Left colon (tissue), 2 donors: Measurements from ENCODE around the gene TLCD2. TPM values are rescaled to one million over a fixed set of nuclear protein-coding genes. Genes with fewer than 3 reads are reported as not detected.
A peak's percentile ranks its signal among the peaks of the same experiment; 100 is the strongest.

Source experiments
- ATAC-seq: fragments of 200-7000 bp; cut with Tn5 transposase; one replicate; pipeline ENCODE4 v1.9.1; 2020; ENCODE audit warnings: mild to moderate bottlenecking, moderate library complexity
- DNase-seq, 2 donors: peaks; one replicate each; pipeline ENCODE4 v3.0.0-alpha.2; 2020
- intact Hi-C, 2 donors: fragments of 100-400 bp; cut with DNase I in 1 of 2; cut with micrococcal nuclease in 1 of 2; formaldehyde crosslinking; loops; one replicate each; pipeline versions ENCODE4 v1.11.2 to v1.14.0; 2022; cut with DNase I, micrococcal nuclease
- total RNA-seq, 2 donors: library from RNA; stranded (reverse); fragmentation: NEBNext Ultra II Directional; extraction: Animal tissue kit (Norgen Biotek cat#: 25700); gene quantifications; one replicate each; pipeline ENCODE4 v1.2.1, GENCODE V29; 2021
- donor health status: DM: no; HTN: no; CAD: no.
- donor health status: DM: yes; HTN: yes; CAD: no.

The TLCD2 gene
- total RNA-seq, 2 donors from 2014 or later, result 33.1 to 50.7 TPM

DNA sequence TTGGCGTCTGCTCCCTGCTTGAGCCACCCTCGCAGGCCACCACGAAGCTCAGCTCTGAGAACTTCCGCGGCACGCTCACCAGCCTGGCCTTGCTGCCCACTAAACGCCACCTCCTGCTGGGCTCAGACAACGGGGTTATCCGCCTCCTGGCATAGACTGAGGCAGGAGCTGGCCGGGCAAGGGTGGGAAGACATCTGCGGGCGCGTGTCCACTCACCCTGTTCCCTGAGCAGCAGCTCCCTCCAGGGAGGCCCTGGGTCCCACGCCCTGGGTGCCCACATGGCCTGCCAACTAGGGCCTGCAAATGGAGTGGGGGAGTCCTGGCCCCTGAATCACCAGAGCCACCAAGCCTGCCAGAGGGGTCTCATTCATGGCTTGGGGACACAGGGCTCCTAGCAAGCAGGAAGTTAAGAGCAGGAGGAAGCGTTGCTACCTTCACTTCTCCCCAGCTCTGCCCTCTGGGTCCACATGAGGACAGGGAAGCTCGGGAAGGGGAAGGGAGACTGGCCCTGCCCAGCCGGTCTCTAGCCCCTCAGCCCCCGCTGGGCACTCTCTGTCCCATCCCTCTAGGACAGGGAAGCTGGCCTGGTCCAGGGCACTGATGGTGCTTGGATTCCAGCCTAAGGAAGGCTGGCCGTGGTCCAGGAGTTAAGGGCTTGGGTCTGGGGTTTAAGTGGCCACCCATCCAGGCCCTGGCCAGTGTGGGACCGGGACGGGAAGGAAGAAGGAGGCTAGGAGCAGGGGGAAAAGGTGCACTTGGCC is 27.5 kb upstream of the TLCD2 start:
- peak; percentile 22 for ATAC-seq
- DNase-seq, result no peak
- intact Hi-C loops, result no loop called here

DNA sequence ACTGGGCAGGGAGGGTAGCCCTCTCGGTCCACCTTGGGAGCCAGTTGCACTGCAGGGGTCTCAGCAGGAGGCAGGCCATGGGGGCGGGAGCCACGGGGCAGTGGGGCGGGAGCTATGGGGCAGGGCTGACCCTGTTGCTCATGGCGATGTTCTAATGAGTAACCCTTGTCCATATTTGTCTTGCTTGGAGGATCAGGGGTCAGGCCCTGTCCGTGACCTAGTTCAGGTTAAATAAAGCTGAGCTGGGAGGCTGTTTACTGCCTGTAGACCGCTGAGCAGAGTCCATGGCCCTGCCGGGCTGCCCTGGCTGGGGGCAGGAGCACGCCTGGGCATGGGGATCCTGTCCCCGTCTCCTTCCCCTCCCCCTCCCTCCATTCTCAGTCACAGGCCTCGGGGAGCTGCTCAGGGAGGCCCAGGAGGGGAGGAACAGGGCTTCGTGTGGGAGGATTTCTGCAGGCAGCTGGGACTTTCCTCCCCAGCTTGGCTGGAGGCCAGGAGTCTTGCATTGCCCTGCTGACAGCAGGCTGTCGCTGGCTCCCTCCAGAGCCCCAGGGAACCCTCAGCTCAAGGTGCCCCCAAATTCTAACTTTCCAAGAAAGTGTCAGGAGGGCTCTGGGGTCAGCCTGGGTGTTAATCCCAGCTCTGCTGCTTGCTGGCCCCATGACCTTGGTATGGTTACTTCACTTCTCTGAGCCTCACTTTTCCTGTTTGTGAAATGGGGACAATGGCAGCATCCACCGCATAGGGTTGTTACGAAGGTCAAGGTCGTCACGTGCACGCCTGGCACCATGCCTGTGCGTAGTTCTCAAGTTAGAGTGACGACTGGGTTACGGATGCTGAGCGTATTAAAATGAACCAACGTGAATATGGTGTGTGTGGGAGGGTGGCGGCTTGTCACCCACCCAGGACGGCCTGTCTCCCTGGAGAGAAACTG is 26.4 kb upstream of the TLCD2 start:
- DNase-seq, result no peak
- intact Hi-C loops, result no loop called here

DNA sequence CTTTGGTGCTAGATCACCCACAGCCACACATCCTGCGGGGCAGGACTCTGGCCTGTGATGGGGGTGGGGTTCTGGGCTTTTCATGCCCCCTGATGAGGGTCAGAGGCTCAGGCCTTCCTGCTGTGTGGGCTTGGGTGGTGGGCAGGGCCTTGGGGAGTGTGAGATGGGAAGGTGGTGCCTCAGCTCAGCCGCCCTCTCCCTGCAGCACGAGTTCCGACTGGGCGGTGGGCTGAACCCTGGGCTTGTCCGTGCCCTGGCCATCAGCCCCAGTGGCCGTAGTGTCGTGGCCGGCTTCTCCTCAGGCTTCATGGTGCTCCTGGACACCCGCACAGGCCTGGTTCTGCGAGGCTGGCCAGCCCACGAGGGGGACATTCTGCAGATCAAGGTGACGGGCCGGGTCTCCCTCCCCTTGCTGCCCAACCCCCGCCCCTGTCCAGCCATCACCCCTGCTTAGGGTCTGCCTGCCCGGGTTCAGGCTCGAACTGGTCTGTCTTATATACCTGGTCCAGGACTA is 25.7 kb upstream of the TLCD2 start:
- intact Hi-C loops, result no loop called here
- no peak for ATAC-seq

More for the DNA sequence above, 26.4 kb upstream of the TLCD2 start:
- ATAC-seq, result peak; percentile 45

DNA sequence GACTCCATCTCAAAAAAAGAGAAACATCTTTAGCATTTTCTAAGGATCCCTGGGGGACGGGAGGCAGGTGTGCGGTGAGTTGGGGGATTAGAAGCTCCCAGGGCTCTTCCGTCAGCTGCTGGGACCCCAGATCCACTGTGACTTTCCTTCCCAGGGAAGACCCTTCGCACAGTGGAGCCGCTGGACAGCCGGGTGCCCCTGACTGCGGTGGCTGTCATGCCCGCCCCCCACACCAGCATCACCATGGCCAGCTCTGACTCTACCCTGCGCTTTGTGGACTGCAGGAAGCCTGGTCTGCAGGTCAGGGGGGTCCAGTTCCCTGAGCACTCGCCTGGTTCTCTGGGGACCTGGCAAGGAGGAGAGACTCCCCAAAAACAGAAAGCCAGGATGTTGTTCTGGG is 25.2 kb upstream of the TLCD2 start:
- intact Hi-C loops, result no loop called here
- no peak for ATAC-seq
- DNase-seq, result no peak

More for the DNA sequence above, 25.7 kb upstream of the TLCD2 start:
- no peak for DNase-seq

DNA sequence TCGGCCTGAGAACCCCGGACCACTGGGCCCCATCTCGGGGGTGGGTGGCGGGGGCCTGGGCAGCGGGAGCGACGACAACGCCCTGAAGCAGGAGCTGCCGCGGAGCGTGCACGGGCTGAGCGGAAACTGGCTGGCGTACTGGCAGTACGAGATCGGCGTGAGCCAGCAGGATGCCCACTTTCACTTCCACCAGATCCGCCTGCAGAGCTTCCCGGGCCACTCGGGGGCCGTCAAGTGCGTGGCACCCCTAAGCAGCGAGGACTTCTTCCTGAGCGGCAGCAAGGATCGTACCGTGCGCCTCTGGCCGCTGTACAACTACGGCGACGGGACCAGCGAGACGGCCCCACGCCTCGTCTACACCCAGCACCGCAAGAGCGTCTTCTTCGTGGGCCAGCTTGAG is 23.6 kb upstream of the TLCD2 start:
- intact Hi-C loops, result no loop called here
- DNase-seq, result no peak
- no peak for ATAC-seq

DNA sequence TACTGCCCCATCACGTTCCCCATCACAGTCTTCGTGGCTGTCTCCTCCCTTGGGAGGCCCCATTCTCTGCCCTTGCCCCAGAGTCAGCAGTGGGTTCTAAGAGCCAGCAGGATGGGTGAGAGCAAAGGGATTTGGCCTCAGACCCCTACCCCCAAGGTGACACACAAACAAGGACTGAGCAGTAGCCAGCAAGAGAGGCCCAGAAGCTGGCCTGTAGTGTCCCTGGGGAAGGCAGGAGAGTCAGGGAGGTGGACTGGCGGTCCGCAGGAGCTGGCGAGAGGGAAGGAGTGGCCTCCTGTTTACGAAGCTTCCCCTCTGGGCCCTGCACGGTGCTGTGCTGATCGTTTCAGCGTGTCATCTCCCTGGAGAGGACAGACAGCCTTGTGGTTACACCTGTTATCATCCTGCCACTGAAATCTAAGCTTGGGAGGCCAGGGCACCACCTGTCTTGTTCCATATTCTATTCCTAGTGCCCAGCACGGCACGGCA is 22.7 kb upstream of the TLCD2 start:
- DNase-seq, result no peak
- ATAC-seq, result no peak
- intact Hi-C loops, result no loop called here

DNA sequence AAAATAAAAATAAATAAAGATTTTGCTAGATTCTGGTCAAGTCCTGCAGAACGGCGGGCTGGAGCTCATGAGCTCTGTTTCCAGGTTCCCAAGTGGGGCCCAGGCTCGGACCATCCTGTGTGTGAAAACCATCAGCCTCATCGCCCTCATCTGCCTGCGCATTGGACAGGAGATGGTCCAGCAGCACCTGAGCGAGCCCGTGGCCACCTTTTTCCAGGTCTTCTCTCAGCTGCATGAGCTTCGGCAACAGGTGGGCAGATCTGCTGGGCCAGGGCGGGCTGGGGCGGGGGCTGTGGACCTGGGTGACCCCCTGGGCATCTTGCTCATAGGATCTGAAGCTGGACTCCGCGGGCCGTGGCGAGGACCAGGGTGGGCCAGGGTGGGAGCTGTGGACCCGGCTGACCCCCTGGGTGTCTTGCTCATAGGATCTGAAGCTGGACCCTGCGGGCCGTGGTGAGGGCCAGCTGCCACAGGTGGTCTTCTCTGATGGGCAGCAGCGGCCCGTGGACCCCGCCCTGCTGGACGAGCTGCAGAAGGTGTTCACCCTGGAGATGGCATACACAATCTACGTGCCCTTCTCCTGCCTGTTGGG is 22.2 kb upstream of the TLCD2 start:
- no peak for ATAC-seq
- intact Hi-C loops, result no loop called here
- DNase-seq, result no peak

DNA sequence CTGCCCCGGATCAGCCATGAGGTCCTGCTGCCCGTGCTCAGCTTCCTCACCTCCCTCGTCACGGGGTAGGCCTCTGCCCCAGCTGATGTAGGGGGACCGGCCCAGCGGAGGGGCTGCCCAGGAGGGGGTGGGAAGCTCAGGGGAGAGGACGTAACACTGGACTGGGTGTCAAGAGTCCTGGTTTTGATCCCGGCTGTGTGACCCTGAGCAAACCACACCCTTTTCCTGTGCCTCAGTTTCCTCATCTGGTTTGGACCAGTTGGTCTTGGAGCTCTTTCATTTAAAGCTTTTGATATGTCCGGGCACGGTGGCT is 21.0 kb upstream of the TLCD2 start:
- intact Hi-C loops, result no loop called here
- ATAC-seq (no peak), DNase-seq (no peak)

DNA sequence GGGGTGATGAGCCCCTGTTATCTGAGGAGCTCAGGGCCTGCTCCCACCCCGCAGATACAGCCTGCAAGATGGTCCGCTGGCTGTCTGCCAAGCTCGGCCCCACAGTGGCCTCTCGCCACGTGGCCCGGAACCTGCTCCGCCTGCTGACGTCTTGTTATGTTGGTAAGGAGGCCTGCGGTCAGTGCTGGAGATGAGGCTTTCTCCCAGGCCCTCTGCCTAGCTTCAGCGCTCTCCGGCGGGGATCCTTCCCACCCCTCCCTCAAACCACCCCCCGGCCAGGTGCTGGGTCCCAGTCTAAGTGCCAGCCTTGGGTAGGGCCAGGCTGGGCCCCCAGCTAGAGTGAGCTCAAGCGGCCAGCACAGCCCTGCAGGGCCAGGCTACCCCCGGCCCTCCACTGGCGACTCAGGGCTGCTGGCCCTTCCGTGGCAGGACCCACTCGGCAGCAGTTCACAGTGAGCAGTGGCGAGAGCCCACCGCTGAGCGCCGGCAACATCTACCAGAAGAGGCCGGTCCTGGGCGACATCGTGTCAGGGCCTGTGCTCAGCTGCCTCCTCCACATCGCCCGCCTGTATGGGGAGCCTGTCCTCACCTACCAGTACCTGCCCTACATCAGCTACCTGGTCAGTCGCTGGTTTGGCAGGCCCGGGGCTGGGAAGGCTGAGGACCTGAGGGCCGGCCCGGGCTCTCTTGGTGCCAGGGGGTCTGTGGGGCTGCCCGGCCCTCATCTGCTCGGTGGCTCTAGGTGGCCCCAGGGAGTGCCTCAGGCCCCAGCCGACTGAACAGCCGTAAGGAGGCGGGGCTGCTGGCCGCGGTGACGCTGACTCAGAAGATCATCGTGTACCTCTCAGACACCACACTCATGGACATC is 20.4 kb upstream of the TLCD2 start:
- intact Hi-C loops, result no loop called here
- DNase-seq (peak; percentile 66 to 70), ATAC-seq (peak; percentile 24)

DNA sequence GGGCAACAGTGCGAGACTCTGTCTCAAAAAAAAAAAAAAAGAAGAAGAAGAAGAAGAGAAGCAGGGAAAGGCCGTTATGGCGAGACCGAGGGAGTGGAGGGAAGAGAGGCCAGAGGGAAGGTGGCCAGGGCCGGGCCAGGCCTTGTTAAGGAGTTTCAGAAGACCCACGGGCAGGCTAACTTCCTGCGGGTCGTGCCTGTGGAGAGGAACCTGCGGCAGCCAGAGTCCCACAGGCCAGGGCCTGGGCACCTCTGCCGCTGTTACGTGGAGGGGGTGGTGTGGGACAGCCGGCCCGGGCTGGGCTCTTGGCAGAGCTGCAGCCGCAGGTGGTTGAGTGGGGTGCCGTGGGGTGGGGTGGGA is 19.8 kb upstream of the TLCD2 start:
- ATAC-seq (no peak), DNase-seq (no peak)

DNA sequence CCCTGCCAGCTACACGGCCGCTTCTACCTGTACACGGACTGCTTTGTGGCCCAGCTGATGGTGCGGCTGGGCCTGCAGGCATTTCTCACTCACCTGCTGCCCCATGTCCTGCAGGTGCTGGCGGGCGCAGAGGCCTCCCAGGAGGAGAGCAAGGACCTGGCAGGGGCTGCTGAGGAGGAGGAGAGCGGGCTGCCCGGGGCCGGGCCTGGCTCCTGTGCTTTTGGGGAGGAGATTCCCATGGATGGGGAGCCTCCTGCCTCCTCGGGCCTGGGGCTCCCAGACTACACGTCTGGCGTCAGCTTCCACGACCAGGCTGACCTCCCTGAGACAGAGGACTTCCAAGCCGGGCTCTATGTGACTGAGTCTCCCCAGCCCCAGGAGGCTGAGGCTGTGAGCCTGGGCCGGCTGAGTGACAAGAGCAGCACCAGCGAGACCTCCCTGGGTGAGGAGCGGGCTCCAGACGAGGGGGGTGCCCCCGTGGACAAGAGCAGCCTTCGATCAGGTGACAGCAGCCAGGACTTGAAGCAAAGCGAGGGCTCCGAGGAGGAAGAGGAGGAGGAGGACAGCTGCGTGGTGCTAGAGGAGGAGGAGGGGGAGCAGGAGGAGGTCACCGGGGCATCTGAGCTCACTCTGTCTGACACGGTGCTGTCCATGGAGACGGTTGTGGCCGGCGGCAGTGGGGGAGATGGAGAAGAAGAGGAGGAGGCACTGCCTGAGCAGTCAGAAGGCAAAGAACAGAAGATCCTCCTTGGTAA is 17.9 kb upstream of the TLCD2 start:
- ATAC-seq (no peak), DNase-seq (no peak)
- intact Hi-C loops, result loop anchor here in 1 of 2 donors (10.0 kb wide), 1 partner anchor 57 kb away; no protein-coding TSS in a partner anchor

More for the DNA sequence above, 19.8 kb upstream of the TLCD2 start:
- intact Hi-C loops, result loop anchor here in 1 of 2 donors (10.0 kb wide), 1 partner anchor 55 kb away; no protein-coding TSS in a partner anchor

DNA sequence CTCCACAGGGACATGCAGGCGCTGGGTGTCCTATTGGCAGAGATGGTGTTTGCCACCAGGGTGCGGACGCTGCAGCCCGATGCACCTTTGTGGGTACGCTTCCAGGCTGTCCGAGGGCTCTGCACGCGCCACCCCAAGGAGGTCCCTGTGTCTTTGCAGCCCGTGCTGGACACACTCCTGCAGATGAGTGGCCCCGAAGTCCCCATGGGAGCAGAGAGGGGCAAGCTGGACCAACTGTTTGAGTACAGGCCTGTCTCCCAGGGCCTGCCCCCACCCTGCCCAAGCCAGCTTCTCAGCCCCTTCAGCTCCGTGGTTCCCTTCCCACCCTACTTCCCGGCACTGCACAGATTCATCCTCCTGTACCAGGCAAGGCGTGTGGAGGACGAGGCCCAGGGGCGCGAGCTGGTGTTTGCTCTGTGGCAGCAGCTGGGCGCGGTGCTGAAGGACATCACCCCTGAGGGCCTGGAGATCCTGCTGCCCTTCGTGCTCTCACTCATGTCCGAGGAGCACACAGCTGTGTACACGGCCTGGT is 17.1 kb upstream of the TLCD2 start:
- intact Hi-C loops, result loop anchor here in 1 of 2 donors (10.0 kb wide), 1 partner anchor 57 kb away; no protein-coding TSS in a partner anchor
- ATAC-seq, result no peak
- no peak for DNase-seq

DNA sequence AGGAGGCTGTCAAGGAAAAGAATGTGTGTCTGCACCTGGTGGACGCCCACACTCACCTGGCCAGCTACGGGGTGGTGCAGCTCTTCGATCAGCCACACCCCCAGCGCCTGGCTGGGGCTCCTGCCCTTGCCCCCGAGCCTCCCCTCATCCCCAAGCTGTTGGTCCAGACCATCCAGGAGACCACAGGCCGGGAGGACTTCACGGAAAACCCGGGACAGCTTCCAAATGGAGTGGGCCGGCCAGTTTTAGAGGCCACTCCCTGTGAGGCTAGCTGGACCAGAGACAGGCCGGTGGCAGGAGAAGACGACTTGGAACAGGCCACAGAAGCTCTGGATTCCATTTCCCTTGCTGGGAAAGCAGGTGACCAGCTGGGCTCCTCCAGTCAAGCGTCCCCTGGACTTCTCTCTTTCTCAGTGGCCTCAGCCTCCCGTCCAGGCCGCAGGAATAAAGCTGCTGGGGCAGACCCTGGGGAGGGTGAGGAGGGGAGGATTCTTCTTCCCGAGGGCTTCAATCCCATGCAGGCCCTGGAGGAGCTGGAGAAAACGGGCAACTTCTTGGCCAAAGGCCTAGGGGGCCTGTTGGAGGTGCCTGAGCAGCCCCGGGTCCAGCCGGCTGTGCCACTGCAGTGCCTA is 16.6 kb upstream of the TLCD2 start:
- no peak for ATAC-seq
- intact Hi-C loops, result loop anchor here in 1 of 2 donors (10.0 kb wide), 1 partner anchor 58 kb away; no protein-coding TSS in a partner anchor

DNA sequence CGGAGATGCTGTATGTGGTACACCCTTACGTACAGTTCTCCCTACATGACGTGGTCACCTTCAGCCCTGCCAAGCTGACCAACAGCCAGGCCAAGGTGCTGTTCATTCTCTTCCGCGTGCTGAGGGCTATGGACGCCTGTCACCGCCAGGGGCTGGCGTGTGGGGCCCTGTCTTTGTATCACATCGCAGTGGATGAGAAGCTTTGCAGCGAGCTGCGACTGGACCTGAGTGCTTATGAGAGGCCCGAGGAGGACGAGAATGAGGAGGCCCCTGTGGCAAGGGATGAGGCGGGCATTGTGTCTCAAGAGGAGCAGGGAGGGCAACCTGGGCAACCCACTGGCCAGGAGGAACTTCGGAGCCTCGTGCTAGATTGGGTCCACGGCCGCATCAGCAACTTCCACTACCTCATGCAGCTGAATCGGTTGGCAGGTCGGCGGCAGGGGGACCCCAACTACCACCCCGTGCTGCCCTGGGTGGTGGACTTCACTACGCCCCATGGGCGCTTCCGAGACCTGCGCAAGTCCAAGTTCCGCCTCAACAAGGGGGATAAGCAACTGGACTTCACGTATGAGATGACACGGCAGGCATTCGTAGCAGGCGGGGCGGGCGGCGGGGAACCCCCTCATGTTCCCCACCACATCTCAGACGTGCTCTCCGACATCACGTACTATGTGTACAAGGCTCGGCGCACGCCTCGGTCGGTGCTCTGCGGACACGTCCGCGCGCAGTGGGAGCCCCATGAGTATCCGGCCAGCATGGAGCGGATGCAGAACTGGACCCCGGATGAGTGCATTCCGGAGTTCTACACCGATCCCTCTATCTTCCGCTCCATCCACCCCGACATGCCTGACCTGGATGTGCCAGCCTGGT is 15.7 kb upstream of the TLCD2 start:
- no peak for ATAC-seq
- intact Hi-C loops, result loop anchor here in 1 of 2 donors (10.0 kb wide), 1 partner anchor 59 kb away; no protein-coding TSS in a partner anchor
- no peak for DNase-seq

More for the DNA sequence above, 16.6 kb upstream of the TLCD2 start:
- no peak for DNase-seq

DNA sequence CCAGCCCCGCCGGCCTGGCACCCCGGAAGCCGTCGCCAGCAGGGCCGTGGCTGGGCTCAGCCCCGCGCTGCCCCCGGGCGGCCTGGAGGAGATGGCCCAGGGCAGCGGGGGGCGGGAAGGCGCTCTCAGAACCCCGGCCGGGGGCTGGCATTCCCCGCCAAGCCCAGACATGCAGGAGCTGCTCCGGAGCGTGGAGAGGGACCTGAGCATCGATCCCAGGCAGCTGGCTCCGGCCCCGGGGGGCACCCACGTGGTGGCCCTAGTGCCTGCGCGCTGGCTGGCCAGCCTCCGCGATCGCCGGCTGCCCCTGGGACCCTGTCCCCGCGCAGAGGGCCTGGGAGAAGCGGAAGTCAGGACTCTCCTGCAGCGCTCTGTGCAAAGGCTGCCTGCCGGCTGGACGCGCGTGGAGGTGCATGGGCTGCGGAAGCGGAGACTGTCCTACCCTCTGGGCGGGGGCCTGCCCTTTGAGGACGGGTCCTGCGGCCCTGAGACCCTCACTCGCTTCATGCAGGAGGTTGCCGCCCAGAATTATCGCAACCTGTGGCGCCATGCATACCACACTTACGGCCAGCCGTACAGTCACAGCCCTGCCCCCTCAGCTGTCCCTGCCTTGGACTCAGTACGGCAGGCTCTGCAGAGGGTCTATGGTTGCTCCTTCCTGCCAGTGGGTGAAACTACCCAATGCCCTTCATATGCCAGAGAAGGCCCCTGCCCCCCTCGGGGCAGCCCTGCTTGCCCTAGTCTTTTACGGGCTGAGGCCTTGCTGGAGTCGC is 14.9 kb upstream of the TLCD2 start:
- ATAC-seq, result peak; percentile 68
- no peak for DNase-seq
- intact Hi-C loops, result loop anchor here (5.0 to 10.0 kb wide), 2 partner anchors 57 to 60 kb away; no protein-coding TSS in a partner anchor
